Islet of Langerhans (tissue), 1 donor: Measurements from ENCODE around the gene RECK.

Experiments
- FAIRE-seq: peaks from one replicate; lab custom pipeline; 2011; peaks lifted over from hg19 to GRCh38; lab: Jason Lieb, UNC

RECK gene

DNA sequence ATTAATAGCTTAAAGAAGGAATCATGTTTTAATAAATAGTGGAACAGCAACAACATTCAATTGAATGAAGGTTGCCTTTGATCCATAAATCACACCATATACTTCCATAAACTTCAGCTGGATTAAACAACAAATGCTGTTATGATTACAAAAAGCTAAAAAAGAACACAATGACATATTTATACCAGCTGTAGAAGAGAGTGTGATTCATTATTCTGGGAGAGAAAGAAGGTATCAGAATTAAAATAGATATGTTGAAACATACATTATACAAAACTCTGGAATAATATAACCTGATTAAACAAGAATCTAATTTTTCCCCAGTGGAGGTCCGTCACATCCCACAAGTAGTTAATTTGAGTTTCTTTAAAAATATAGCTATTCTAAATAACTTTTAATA lies 7.5 kb upstream of the RECK start:
- no peak for FAIRE-seq

GRCh38 chr9:36029765-36030528 lies 6.8 kb upstream of the RECK start:
- peak; percentile 60 for FAIRE-seq

DNA sequence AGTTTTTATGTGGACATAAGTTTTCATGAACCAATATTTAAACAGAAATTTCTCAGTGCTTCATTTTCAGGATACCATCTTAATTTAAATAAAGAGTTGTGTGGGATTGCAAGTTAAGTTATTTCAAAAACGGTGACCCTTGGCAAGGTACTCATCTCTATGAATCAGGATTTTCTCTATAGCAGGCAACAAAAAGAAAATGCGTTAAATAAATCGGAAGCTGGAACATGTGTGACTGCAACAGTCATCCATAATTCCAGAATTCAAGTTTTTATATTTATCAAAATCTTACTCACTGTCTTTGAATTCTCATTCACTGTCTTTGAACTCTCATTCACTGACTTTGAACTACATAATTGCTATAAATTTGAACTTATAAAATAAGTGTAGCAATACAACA lies 5.8 kb upstream of the RECK start:
- FAIRE-seq = no peak

DNA sequence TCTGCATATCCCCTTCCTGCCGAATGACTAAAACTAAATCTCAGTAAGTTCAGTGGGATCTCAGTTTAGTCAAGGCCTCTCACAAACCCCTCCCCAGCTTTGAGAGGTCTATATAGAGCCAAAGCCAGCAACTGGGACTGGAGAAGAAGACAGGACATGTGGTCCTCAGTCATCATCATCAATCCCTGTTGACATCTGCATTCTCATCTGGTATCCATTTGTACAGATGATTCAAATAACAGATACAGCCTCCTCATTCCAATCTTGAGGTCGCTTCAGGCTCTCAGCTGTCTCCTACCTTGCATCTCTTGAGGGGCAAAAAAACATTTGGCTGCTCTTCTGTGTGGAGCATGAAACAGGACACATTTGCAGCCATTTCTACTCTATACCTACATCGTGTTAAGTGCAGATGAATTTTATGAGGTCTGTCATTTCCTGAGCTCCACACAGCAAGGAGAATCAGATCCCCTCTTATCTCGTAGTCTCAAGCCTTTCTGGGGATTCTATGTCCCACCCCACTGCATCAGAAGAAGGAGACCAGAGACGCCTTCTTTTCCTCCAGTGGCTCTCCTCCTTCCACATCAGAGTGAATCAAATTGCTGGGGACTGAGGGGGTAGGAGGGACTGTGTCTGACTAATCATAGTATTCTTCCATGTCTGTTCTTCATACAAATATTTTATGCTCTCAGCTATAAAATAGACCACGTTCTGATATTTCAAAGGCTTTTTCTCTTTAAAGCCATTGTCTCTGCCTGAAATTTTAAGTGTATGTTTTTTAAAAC lies 4.7 kb upstream of the RECK start:
- no peak for FAIRE-seq

DNA sequence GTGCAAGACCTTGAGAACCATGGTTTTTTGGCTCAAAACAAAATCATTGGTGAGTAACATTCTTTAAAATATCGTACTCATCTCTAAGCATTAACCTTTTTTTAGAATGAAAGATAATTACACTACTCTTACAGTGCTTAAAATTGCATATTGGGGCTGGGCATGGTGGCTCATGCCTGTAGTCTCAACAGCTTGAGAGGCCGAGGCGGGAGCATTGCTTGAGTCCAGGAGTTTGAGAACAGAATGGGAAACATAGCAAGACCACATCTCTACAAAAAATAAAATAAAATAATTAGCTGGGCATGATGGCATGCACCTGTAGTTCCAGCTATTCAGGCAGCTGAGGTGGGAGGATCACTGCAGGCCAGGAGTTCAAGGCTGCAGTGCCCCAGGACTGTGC lies 2.9 kb upstream of the RECK start:
- FAIRE-seq = no peak

DNA sequence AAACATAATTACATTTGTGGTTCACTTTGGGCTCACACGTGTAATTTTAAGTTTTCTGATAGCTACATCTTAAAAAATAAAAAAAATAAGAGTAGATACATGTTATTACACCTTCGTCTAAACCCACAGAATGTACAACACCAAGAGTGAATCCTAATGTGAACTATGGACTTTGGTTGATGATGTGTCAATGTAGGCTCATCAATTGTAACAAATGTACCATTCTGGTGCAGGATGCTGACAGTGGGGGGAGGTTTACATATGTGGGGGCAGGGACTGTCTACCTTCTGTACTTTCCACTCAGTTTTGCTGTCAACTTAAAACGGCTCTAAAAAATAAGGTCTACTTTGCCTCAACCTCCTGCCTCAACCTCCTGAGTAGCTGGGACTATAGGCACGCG lies 2.5 kb upstream of the RECK start:
- no peak for FAIRE-seq

DNA sequence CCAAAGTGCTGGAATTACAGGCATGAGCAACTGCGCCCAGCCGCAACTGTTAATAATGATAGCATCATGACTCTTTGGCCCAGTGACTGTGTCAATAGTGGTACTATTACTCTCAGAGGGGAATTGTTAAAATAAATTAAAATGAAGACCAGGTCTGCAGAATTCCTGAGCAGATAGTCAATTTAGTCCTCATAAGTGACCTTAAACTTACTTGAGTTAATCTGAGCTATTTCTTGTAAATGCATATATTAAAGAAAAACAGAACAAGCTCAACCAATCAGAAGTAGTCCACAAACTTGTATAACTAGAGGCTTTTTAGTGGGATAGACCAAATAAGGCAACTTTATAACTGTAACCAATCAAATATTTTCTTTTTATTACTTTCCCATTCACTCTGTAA lies 1.7 kb upstream of the RECK start:
- FAIRE-seq = no peak

GRCh38 chr9:36036253-36036779 lies 397 bp upstream of the RECK start:
- no peak for FAIRE-seq

DNA sequence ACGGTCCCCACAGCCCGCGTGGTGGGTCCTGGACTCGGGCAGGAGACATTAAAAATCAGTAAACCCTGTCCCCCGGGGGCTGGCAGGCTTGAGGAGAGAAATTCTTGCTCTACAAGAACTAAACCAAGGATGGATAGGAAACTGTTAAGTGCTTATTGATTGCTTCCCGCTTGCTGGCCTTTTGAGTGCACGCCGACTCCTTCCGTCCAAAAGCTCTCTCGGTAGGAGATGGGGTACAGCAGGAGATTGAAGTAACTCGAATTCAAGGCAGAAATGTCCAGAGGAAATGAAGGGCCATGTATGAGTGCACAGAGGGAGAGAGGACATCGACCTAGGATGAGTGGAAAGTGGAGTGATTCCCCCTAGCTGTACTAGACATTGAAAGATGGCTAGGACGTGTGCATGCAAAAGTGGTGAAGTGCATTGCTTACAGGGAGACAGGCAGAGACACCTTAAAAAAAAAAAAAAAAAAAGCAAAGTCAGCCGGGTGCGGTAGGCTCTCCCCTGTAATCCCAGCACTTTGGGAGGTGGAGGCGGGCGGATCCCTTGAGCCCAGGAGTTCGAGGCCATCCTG lies 923 bp downstream of the RECK start:
- no peak for FAIRE-seq

- FAIRE-seq = no peak
Observed at GRCh38 chr9:36039121-36039520, 2.4 kb downstream of the RECK start.

- no peak for FAIRE-seq
Observed at GRCh38 chr9:36039696-36040095, 3.0 kb downstream of the RECK start.

DNA sequence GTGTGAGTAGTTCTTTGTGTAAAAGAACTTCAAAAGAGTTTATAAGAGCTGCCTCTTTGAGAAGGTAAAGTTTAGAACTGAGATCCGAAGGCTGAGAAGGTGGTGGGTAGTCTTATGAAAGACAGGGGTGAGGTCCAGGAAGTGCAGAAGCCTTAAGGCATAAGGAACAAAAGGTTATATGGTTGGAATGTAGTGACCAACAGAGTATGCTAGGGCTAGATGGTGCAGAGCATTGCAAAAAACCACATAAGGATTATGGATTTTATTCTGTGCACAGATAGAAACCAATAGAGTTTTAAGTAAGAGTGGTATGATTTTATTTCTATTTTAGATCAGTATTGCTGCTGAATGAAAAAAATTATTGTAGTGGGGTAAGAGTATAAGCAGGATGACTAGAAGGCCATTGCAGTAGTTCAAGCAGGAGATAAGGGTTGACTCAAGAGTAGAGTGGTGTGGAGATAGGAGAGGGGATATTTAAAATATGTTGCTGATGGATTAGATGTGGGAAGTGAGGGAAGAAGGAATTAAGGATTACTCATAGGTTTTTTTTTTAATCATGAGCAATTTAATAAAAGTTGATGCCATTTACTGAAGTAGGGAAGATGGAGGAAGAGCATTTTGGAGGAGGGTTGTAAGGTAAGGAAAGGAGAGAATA lies 3.7 kb downstream of the RECK start:
- FAIRE-seq = no peak

- no peak for FAIRE-seq
Observed at GRCh38 chr9:36041506-36041905, 4.8 kb downstream of the RECK start.

DNA sequence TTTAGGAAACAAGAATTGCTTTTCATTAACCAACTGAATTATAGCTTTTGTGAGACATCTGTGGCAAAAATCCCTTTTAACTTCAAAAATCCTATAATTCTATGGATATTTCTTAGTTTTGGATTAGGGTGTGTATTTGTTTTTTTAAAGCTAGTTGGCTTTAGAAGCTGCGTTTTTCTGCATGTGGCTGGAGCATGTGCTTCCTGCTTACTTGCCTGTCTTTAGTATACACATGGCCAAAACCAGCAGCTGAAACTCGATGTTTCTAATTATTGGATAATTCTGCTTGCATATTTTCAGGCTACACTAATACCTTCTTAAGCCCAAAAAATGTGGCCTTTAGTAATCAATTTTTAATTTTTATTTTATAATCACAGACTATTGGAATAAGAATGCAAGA lies 8.9 kb downstream of the RECK start:
- FAIRE-seq = no peak

GRCh38 chr9:36046923-36047322 lies 10.2 kb downstream of the RECK start:
- no peak for FAIRE-seq

DNA sequence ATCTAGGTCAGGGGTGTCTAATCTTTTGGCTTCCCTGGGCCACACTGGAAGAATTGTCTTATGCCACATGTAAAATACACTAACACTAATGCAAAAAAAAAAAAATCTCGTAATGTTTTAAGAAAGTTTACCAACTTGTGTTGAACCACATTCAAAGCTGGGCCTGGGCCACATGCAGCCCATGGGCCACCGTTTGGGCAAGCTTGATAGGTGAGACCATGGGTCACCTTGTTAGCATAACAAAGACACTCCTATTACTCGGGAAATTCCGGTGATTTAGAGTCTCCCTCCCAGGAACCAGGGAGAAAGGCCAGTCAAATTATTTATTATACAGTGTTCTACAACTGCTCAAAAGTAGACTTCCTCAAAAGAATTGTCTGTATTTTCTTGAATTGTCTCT lies 12.7 kb downstream of the RECK start:
- no peak for FAIRE-seq

- FAIRE-seq = no peak
Observed at GRCh38 chr9:36050476-36050875, 13.8 kb downstream of the RECK start.

DNA sequence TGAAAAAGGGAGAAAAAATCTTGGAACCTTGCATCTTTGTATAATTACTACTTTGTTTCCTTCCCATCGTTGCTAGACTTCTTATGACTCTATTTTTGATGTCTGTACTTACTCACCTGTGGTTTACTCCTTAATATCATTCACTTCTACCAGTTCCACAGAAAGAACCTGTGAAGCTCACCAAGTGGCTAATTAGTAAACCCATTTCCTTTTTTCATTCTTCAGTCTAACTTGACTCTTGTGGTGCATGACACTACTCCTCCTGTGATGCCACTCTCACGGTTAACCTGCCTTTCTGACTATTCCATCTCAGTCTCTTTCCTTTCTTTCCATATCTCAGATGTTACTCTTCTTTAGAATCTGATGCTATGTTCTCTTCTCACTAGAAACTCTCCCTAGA lies 14.6 kb downstream of the RECK start:
- FAIRE-seq = no peak

DNA sequence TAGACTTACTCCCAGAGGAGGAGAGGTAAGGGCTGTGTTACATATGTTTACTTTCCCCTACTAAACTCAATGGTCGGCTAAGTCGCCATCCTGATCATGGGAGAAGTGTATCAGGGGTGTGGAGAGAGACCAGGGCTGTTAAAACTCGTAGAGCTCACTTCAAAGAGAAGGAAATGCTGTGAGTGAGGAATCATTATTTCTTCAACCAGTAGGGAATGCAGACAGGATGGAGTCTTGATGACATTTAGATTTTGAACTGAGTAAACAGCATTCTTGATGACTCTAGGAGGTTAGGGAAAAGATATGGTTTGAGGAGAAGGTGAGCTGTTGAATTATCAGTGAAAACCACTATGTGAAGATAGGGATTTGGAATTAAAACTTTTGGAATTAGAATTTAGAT lies 17.3 kb downstream of the RECK start:
- no peak for FAIRE-seq

DNA sequence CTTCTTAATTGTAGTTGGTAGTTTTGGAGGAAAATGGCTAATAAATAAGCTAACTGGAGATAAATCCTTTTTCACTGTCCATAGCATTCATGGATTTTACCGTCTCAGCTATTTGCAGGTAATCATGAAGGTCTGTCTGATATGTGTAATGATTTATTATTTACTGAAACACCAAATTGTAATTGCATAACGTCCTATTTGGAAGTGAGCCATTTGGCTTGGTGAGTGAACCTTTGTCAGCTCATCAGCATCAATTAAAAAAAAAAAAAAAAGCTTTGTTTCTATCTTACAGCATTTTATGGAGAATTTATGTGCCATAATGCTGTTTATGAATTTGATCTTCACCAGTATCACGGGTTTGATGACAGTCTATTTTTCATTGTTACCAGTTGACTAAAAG lies 20.2 kb downstream of the RECK start:
- FAIRE-seq = peak; percentile 96

DNA sequence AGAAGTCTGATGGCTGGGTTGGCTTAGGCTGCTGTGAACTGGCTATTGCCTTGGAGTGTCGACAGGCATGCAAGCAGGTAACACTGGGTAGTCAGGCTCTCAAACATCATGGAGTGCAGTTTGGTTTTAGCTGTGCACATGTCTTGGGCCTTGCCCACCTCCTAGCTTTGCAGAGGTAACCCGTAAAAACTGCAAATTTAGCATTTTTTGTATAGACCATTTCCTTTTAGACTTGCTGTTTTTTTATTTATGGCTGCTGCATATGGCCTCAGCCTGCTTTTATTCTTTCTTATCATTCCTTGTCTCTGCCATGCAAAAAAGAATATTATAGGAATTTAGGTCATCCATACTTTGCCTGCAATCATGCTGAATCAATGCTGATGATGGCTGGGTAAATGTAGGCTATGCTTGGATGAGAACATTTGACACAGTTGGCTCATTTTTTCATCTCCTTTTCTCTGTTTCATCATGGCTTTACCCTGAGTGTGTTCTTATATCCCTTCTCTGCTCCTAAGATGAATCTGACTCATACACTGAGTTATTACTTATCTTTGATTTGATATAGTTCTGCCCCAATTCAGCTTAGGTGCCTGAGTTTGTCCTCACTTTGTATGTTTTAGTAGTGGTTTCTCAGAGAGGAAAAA lies 27.2 kb downstream of the RECK start:
- no peak for FAIRE-seq

DNA sequence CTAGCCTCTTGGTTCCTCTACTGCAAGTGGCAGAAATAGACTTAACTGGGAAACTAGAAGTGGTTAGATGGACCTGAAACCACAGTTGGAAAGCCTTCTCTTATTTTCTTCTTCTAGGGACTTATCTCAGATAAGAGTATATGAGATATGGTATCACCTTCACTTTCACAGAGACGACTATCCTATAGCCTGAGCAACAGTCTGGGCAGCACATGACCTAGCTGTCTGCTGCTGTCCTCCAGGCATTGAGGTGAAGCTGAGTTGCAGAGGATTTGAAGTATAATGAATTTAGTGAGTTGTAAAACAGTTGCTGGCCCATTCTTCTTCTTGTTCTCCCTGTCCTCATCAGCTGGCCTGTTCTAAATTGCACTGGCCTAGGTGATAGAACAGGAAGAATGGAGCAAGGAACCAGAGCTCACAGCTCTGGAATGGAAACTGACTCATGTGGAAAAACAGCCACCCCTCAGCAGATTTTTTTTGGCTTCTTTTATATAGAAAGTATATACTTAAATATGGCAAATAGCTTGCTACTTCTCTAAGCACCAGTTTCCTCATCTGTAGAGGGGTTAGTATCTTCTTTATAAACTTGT lies 27.8 kb downstream of the RECK start:
- FAIRE-seq = no peak
